ENCODE results near the gene SNPH. TPM values are rescaled to one million over a fixed set of nuclear protein-coding genes. Genes with fewer than 3 reads are reported as not detected.

The SNPH gene
- total RNA-seq, 2 experiments from 2014 or later = 12.8 to 13.0 TPM

DNA sequence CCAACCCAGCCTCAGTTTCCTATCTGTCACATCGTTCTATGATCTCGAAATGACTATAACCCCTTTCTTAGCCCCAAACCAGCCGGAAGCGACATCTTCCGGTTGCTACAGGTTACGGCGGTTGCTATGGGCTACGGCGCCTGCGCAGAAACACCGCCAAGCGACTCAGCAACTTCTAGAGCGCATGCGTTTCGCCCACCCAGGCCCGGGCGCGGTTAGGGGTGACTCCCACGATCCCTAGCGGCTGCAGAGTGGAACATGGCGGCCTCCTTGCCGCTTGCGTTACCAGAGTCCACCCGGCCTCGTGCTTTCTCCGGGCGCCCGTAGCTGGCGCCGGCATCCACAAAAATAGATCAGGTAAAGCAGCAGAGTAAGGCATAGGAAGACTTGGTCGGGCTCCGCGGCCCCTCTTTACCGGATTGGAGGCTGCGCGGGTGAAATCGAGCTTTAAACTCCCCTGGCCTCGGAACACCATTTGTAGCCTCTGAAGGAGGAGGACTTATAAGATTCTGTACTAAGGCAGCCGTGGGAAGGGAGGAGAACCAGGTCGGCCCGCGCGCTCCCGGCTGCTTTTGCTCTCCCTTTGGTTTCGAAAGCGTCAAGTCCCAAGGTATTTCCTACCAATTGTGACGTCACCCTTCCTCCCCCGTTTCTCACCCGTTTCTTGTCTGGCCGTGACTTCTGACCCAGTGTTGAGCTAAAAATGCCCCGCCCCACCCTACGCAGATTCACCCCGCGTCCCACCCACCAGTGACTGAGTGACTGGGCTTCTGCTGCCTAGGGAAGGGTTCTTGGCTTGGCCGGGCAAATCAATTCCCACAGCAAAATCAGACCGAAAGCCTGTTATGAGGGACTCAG is 59.3 kb downstream of the SNPH start:
- H3K4me3 Mint-ChIP-seq = no peak overlapping the region
- Histone ChIP-seq H3K4me3 (ENCODE audit: low read length) (peak overlapping the region; percentile 95), H3K9me3 (ENCODE audit: control insufficient read depth in 1 of 2, insufficient read depth in 1 of 2, low read length in 2 of 2) (no peaks in the 10 kb centered on the region), H3K36me3 (ENCODE audit: insufficient read depth, low read length) (no peaks in the 10 kb centered on the region), H3K4me1 (ENCODE audit: insufficient read depth, low read length) (peaks cover 55% of the 10 kb centered on the region), H3K27ac (ENCODE audit: low read depth in 1 of 2, low read length in 2 of 2) (peak overlapping the region; percentile 95 to 98), H3K27me3 (ENCODE audit: control insufficient read depth in 1 of 2, insufficient read depth in 2 of 2, low read length in 2 of 2) (no peaks in the 10 kb centered on the region)
- no peak overlapping the region for H3K27ac Mint-ChIP-seq
- H3K36me3 Mint-ChIP-seq (ENCODE audit: low read depth) = peaks cover 10% of the 10 kb centered on the region
- ATAC-seq (ENCODE audit: poor library complexity) (peak; percentile 84), DNase-seq (peak; percentile 98 to 100 (median 99))
- ChIA-PET POLR2A (interaction anchor here (0.7 to 1.7 kb wide), 8 partner anchors 39 to 141 kb away, joined by 3 to 11 read pairs (median 6); partner anchors contain the start of genes FKBP1A and NSFL1C), CTCF (interaction anchor here (0.7 to 2.2 kb wide), 4 partner anchors 11 to 142 kb away, joined by 3 to 7 read pairs (median 4); partner anchors contain the start of gene NSFL1C)
- no peaks in the 10 kb centered on the region for H3K9me3 Mint-ChIP-seq
- intact Hi-C loops (cut with DNase I, micrococcal nuclease) = loop anchor here (1.0 to 10.0 kb wide), 8 partner anchors 61 to 208 kb away; partner anchors contain the start of genes NSFL1C (in 2 of the 2), FKBP1A (in 1 of the 2), PSMF1 (in 1 of the 2) and SNPH (in 1 of the 2)
- H3K4me1 Mint-ChIP-seq (ENCODE audit: low read depth) = peaks cover 13% of the 10 kb centered on the region
- no peaks in the 10 kb centered on the region for H3K27me3 Mint-ChIP-seq
- peak; percentile 13 for TF ChIP-seq CTCF (IDR thresholded peaks at IDR 0.05)

DNA sequence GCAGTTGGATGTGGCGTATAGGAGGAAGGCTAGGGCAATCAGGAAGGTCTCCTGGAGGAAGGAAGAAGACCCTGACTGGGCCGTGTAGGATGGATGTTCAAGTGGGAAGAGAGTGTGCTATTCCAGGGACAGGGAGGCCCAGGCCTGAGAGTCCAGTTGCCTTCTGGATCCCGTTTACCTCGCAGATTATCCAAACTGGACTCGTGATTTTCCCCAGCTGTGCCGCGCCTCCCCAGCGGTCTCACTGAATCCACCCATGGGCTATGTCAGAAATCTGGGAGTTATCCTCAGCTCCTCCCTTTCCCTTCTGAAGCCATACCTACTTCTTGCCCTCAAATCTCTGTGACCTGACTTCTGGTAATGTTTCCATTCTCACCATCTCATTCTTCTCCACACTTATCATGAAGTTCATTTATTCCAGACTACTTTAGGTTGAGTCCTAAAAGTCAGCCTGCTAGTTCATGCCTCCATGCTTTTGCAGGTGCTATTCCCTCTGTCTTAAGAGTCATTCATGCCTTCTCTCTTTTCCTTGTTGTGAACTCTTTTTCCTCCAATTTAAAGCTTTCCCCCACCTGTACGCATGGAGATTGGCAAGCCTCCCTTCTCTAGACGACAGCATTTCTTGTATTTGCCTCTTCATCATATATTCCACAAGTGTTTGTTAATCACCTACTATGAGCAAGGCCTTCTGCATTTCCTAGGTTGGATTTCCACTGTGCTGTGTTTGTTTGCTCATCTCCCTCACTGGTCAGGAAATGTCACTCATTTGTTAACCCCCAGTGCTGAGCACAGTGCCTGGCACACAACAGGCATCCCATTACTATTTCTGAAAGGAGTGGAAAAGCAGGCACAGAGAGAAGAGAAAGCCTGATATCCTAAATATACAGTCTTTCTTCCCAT is 60.2 kb downstream of the SNPH start:
- Histone ChIP-seq H3K27me3 (ENCODE audit: control insufficient read depth in 1 of 2, insufficient read depth in 2 of 2, low read length in 2 of 2) (no peaks in the 10 kb centered on the region), H3K36me3 (ENCODE audit: insufficient read depth, low read length) (peaks cover 7% of the 10 kb centered on the region), H3K4me1 (ENCODE audit: insufficient read depth, low read length) (peaks cover 60% of the 10 kb centered on the region), H3K27ac (ENCODE audit: low read depth in 1 of 2, low read length in 2 of 2) (peak overlapping the region; percentile 95 to 98), H3K4me3 (ENCODE audit: low read length) (peak overlapping the region; percentile 95), H3K9me3 (ENCODE audit: control insufficient read depth in 1 of 2, insufficient read depth in 1 of 2, low read length in 2 of 2) (no peaks in the 10 kb centered on the region)
- Mint-ChIP-seq H3K9me3 (no peaks in the 10 kb centered on the region), H3K27ac (no peak overlapping the region), H3K27me3 (no peaks in the 10 kb centered on the region), H3K4me1 (ENCODE audit: low read depth) (peaks cover 22% of the 10 kb centered on the region), H3K4me3 (no peak overlapping the region), H3K36me3 (ENCODE audit: low read depth) (peaks cover 16% of the 10 kb centered on the region)
- TF ChIP-seq CTCF (IDR thresholded peaks at IDR 0.05) = no peak
- CTCF ChIA-PET = interaction anchor here (0.7 to 2.2 kb wide), 3 partner anchors 10 to 140 kb away, joined by 3 to 7 read pairs (median 3); partner anchors contain the start of gene NSFL1C
- peak in 2 of 14 experiments; percentile 1 to 17 for DNase-seq
- POLR2A ChIA-PET = interaction anchor here (0.7 to 1.7 kb wide), 9 partner anchors 40 to 140 kb away, joined by 3 to 11 read pairs (median 5); partner anchors contain the start of genes FKBP1A and NSFL1C
- intact Hi-C loops (cut with DNase I, micrococcal nuclease) = loop anchor here (2.0 to 10.0 kb wide), 3 partner anchors 61 to 209 kb away; partner anchors contain the start of genes NSFL1C (in 1 of the 2), PSMF1 (in 1 of the 2) and SNPH (in 1 of the 2)
- ATAC-seq (ENCODE audit: poor library complexity) = no peak

DNA sequence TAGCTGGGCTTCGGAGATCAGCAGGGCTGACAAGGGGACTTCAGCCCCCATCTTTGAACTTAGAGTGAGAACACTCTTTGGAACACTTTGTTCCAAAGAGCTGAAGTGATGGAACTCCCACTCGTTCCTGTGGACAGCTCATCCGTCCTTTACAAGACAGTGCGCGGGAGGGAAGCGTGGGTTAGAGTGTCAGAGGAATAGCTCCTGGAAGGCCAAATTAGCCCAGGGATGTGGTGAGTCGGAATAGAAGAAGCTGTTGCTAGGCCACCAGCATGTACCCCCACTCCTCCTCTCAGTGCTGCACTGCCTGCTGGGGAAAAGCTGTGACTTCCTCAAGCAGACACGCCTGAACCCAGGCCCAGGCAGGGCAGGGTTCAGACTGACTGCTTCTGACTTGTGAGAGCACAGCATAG is 61.2 kb downstream of the SNPH start:
- ATAC-seq (ENCODE audit: poor library complexity) (no peak), DNase-seq (peak in 2 of 14 experiments; percentile 21 to 25)
- H3K36me3 Mint-ChIP-seq (ENCODE audit: low read depth) = peaks cover 25% of the 10 kb centered on the region
- H3K36me3 ChIP-seq (ENCODE audit: insufficient read depth, low read length) = peaks cover 12% of the 10 kb centered on the region
- no peak overlapping the region for H3K27ac Mint-ChIP-seq
- H3K9me3 ChIP-seq (ENCODE audit: control insufficient read depth in 1 of 2, insufficient read depth in 1 of 2, low read length in 2 of 2) = no peaks in the 10 kb centered on the region
- peaks cover 30% of the 10 kb centered on the region for H3K4me1 Mint-ChIP-seq (ENCODE audit: low read depth)
- CTCF ChIA-PET = no interaction called here
- H3K4me3 ChIP-seq (ENCODE audit: low read length) = no peak overlapping the region
- H3K9me3 Mint-ChIP-seq = no peaks in the 10 kb centered on the region
- POLR2A ChIA-PET = interaction anchor here (1.5 kb wide), 1 partner anchor 108 kb away, joined by 4 read pairs; no protein-coding TSS in a partner anchor
- no peak overlapping the region for H3K4me3 Mint-ChIP-seq
- H3K27me3 ChIP-seq (ENCODE audit: control insufficient read depth in 1 of 2, insufficient read depth in 2 of 2, low read length in 2 of 2) = no peaks in the 10 kb centered on the region
- TF ChIP-seq CTCF (IDR thresholded peaks at IDR 0.05) = no peak
- intact Hi-C loops (cut with DNase I, micrococcal nuclease) = loop anchor here (2.0 to 10.0 kb wide), 3 partner anchors 62 to 210 kb away; partner anchors contain the start of genes NSFL1C (in 1 of the 2), PSMF1 (in 1 of the 2) and SNPH (in 1 of the 2)
- H3K4me1 ChIP-seq (ENCODE audit: insufficient read depth, low read length) = peaks cover 60% of the 10 kb centered on the region
- H3K27ac ChIP-seq (ENCODE audit: low read depth in 1 of 2, low read length in 2 of 2) = no peak overlapping the region
- no peaks in the 10 kb centered on the region for H3K27me3 Mint-ChIP-seq

All from CD4-positive, alpha-beta T cell (primary cell).